Liver (tissue), 3 donors: ENCODE data around the gene ADPRH.

ENCODE experiments used
- CTCF ChIP-seq: fragments of 150-350 bp; IDR thresholded peaks from 2 replicates; pipeline ENCODE4 v1.5.1; 2017; ENCODE audit warnings: improper control_type of control experiment, low read depth, low read length; ENCODE audit not compliant: missing input control
- EGR1 ChIP-seq, 2 donors: IDR thresholded peaks; 2 replicates each; pipeline ENCODE4 v1.6.1; 2016 to 2018; ENCODE audit warnings: antibody characterized with exemption in 2 of 2, low read depth in 2 of 2
- JUND ChIP-seq, 2 donors: IDR thresholded peaks; 2 replicates each; pipeline ENCODE4 v1.6.1; 2016; ENCODE audit warnings: antibody characterized with exemption in 2 of 2
- MAX ChIP-seq: IDR thresholded peaks from 2 replicates; pipeline ENCODE4 v1.6.1; 2016; ENCODE audit warnings: antibody characterized with exemption
- RAD21 ChIP-seq, 2 donors: IDR thresholded peaks; 2 replicates each; pipeline ENCODE4 v1.6.1; 2016; ENCODE audit warnings: antibody characterized with exemption in 2 of 2, mild to moderate bottlenecking in 2 of 2
- SP1 ChIP-seq: IDR thresholded peaks from 2 replicates; pipeline ENCODE4 v1.6.1; 2018; ENCODE audit warnings: antibody characterized with exemption, mild to moderate bottlenecking
- TAF1 ChIP-seq: conservative IDR thresholded peaks from 2 replicates; pipeline ENCODE4 v1.6.1; 2016; ENCODE audit warnings: antibody characterized with exemption, mild to moderate bottlenecking
- YY1 ChIP-seq: IDR thresholded peaks from 2 replicates; pipeline ENCODE4 v1.6.1; 2016; ENCODE audit warnings: antibody characterized with exemption, mild to moderate bottlenecking
- TF ChIP-seq, protein P1 (sequence below): IDR thresholded peaks from 2 replicates; pipeline ENCODE4 v1.6.1; 2016; ENCODE audit warnings: antibody characterized with exemption
- TF ChIP-seq, protein P2 (sequence below): IDR thresholded peaks from 2 replicates; pipeline ENCODE4 v1.6.1; 2016; ENCODE audit warnings: antibody characterized with exemption
- donor health status: healthy.
- donor health status: healthy.

DNA sequence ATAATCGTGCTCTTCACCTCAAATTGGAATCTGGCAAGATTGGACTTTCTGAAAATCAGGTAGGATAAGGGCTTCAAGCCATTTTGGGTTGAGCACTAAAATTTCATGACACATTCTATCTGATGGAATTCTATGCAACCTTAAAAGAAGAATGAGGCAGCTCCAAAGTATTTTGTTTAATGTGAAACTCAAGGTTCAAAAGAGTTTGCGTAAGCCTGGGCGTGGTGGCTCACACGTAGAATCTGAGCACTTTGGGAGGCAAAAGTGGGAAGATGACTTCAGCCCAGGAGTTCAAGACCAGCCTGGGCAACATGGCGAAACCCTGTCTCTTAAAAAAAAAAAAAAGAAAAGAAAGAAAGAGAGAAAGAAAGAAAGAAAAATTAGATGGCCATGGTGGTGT is 14.8 kb downstream of the ADPRH start:
- no peak for TF ChIP-seq CTCF
- TF ChIP-seq, protein P1, sequence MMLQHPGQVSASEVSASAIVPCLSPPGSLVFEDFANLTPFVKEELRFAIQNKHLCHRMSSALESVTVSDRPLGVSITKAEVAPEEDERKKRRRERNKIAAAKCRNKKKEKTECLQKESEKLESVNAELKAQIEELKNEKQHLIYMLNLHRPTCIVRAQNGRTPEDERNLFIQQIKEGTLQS: no peak
- no peak for TF ChIP-seq YY1
- TF ChIP-seq TAF1: no peak
- TF ChIP-seq, protein P2, sequence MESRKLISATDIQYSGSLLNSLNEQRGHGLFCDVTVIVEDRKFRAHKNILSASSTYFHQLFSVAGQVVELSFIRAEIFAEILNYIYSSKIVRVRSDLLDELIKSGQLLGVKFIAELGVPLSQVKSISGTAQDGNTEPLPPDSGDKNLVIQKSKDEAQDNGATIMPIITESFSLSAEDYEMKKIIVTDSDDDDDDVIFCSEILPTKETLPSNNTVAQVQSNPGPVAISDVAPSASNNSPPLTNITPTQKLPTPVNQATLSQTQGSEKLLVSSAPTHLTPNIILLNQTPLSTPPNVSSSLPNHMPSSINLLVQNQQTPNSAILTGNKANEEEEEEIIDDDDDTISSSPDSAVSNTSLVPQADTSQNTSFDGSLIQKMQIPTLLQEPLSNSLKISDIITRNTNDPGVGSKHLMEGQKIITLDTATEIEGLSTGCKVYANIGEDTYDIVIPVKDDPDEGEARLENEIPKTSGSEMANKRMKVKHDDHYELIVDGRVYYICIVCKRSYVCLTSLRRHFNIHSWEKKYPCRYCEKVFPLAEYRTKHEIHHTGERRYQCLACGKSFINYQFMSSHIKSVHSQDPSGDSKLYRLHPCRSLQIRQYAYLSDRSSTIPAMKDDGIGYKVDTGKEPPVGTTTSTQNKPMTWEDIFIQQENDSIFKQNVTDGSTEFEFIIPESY: no peak
- TF ChIP-seq JUND (IDR thresholded peaks at IDR 0.05): no peak
- no peak for TF ChIP-seq RAD21 (IDR thresholded peaks at IDR 0.05)
- no peak for TF ChIP-seq MAX
- TF ChIP-seq SP1: no peak
- no peak for TF ChIP-seq EGR1 (IDR thresholded peaks at IDR 0.05; ENCODE audit: low read depth in 2 of 2)
